ENCODE results near the gene ZMYM5. TPM values are rescaled to one million over a fixed set of nuclear protein-coding genes. Genes with fewer than 3 reads are reported as not detected.
A peak's percentile ranks its signal among the peaks of the same experiment; 100 is the strongest.

The ZMYM5 gene
- total and polyA plus RNA-seq, 2 of the 4 experiments (the other 2 are of a cell fraction), result 7.0 to 10.2 TPM

- no CpG with 5 or more reads among the region's 1 CpG for WGBS, 2 experiments (ENCODE audit: extremely low coverage in 2 of 2, insufficient read length in 1 of 2)
- peaks cover 34% of the 10 kb centered on the region for H3K36me3 ChIP-seq (ENCODE audit: control insufficient read depth, insufficient read depth, low read length)
- H2AK9ac ChIP-seq (replicated peaks; ENCODE audit: low read depth, low read length, poor library complexity), result no peak overlapping the region
These were observed 10.7 kb downstream of the ZMYM5 start for GRCh38 chr13:19852766-19853165.

More at GRCh38 chr13:19852766-19853165, 10.7 kb downstream of the ZMYM5 start:
- no peak overlapping the region for H3K4me3 ChIP-seq (ENCODE audit: insufficient read depth, low read depth, low read length)
- ATAC-seq (ENCODE audit: low read depth) (no peak), DNase-seq (no peak)
- H3K23ac ChIP-seq (ENCODE audit: low read depth, low read length), result peak overlapping the region; percentile 51; the same call in 1 of the 2 replicates
- H3K9me1 ChIP-seq (ENCODE audit: insufficient read depth, low read length), result no peaks in the 10 kb centered on the region; the same call in 1 of the 2 replicates
- no peak overlapping the region for H3K14ac ChIP-seq (replicated peaks; ENCODE audit: low read depth, low read length)
- H2BK5ac ChIP-seq (ENCODE audit: low read depth, low read length, poor library complexity, severe bottlenecking), result no peak overlapping the region
- H2BK15ac ChIP-seq (ENCODE audit: low read depth, low read length), result no peak overlapping the region
- H2BK20ac ChIP-seq (ENCODE audit: low read depth, low read length), result no peak overlapping the region
- BruUV-seq (replicated peaks), result no TSS peak
- no peak overlapping the region for H3K4ac ChIP-seq (ENCODE audit: low read depth, low read length)
- peaks cover 30 to 44% of the 10 kb centered on the region in 2 experiments for H3K79me1 ChIP-seq (ENCODE audit: low read depth in 1 of 2, low read length in 2 of 2)
- in situ Hi-C loops (cut with MboI; ENCODE audit: low sequenced_read_pairs) (no loop called here), intact Hi-C loops (cut with micrococcal nuclease) (no loop called here), dilution Hi-C loops (cut with HindIII; ENCODE audit: low sequenced_read_pairs, unreplicated experiment) (no loop called here)
- H2AK5ac ChIP-seq (ENCODE audit: low read depth, low read length), result no peak overlapping the region
- no peak overlapping the region for H4K91ac ChIP-seq (ENCODE audit: insufficient read depth, low read depth, low read length)
- ChIA-PET POLR2A (ENCODE audit: unreplicated experiment) (no interaction called here), CTCF (interaction anchor here (0.7 kb wide), 1 partner anchor 213 kb away, joined by 4 read pairs; no protein-coding TSS in a partner anchor)
- H4K20me1 ChIP-seq (ENCODE audit: insufficient read depth, low read length), result peaks cover 16% of the 10 kb centered on the region
- no peak overlapping the region for H3K27ac ChIP-seq (ENCODE audit: insufficient read depth, low read length)
- no peak overlapping the region for H3K56ac ChIP-seq (ENCODE audit: extremely low read depth, insufficient read depth, low read length)
- H3K9ac ChIP-seq (ENCODE audit: low read depth, low read length), result no peak overlapping the region
- no peaks in the 10 kb centered on the region; the same call in 1 of the 2 replicates for H3K4me1 ChIP-seq (ENCODE audit: control insufficient read depth, insufficient read depth, low read length)
- no peak overlapping the region for H2AFZ ChIP-seq (replicated peaks; ENCODE audit: low read length, poor library complexity)
- no peak overlapping the region for H2BK120ac ChIP-seq (ENCODE audit: low read depth, low read length)
- no peak overlapping the region for H3K4me2 ChIP-seq (ENCODE audit: low read depth, low read length)
- TF ChIP-seq CHD1 (IDR thresholded peaks at IDR 0.05; ENCODE audit: low read depth, low read length), result no peak
- no peak for TF ChIP-seq RAD21 (IDR thresholded peaks at IDR 0.05; ENCODE audit: low read length)
- H4K8ac ChIP-seq (ENCODE audit: low read depth in 2 of 2, low read length in 2 of 2), result no peak overlapping the region
- no peak overlapping the region for H3K18ac ChIP-seq (ENCODE audit: low read depth, low read length)
- no peaks in the 10 kb centered on the region for H3K27me3 ChIP-seq (ENCODE audit: control insufficient read depth, insufficient read depth, low read length)
- no peak overlapping the region for H4K5ac ChIP-seq (ENCODE audit: low read depth, low read length)
- H3K9me3 ChIP-seq (ENCODE audit: control insufficient read depth, insufficient read depth, low read length), result no peaks in the 10 kb centered on the region

All from IMR-90 (cell line).